NCI-H128 (cell line): ENCODE measurements around the gene IL34.

Source experiments
- DNase-seq: peaks from one replicate; lab custom pipeline; 2025; ENCODE audit not compliant: unreplicated experiment; lab: John Stamatoyannopoulos, UW

The IL34 gene

GRCh38 chr16:70700101-70701020 is 54.0 kb downstream of the IL34 start:
- DNase-seq, result no peak

- no peak for DNase-seq
Measured at GRCh38 chr16:70701036-70701435, 54.7 kb downstream of the IL34 start.

- no peak for DNase-seq
Measured at GRCh38 chr16:70701596-70701995, 55.2 kb downstream of the IL34 start.

- no peak for DNase-seq
Measured at GRCh38 chr16:70701998-70702397, 55.6 kb downstream of the IL34 start.

GRCh38 chr16:70702624-70703023 is 56.3 kb downstream of the IL34 start:
- DNase-seq, result no peak

- DNase-seq, result no peak
Measured at GRCh38 chr16:70703041-70703834, 56.9 kb downstream of the IL34 start.

GRCh38 chr16:70703835-70704381 is 57.5 kb downstream of the IL34 start:
- no peak for DNase-seq

- no peak for DNase-seq
Measured at GRCh38 chr16:70704586-70704985, 58.2 kb downstream of the IL34 start.

- no peak for DNase-seq
Measured at GRCh38 chr16:70705056-70705455, 58.7 kb downstream of the IL34 start.

GRCh38 chr16:70706948-70707465 is 60.6 kb downstream of the IL34 start:
- DNase-seq, result no peak

GRCh38 chr16:70708366-70709246 is 62.2 kb downstream of the IL34 start:
- no peak for DNase-seq

GRCh38 chr16:70709457-70709856 is 63.1 kb downstream of the IL34 start:
- DNase-seq, result no peak

- no peak for DNase-seq
Measured at GRCh38 chr16:70709942-70710341, 63.6 kb downstream of the IL34 start.
